Stimulated activated CD8-positive, alpha-beta memory T cell treated with anti-CD3 and anti-CD28 coated beads, Interleukin-7, amount 100 ng/mL, for 24 hours (primary cell): ENCODE results near the gene EXOC4.

Experiments
- DNase-seq: peaks from one replicate; pipeline ENCODE4 v3.0.0-alpha.2; 2020; ENCODE audit warnings: low read depth

EXOC4 gene

GRCh38 chr7:133365917-133366316 lies 113.0 kb downstream of the EXOC4 start:
- DNase-seq, result no peak

GRCh38 chr7:133367561-133367960 lies 114.7 kb downstream of the EXOC4 start:
- no peak for DNase-seq

- DNase-seq, result no peak
Observed at GRCh38 chr7:133369130-133369529, 116.3 kb downstream of the EXOC4 start.

GRCh38 chr7:133371616-133372015 lies 118.7 kb downstream of the EXOC4 start:
- DNase-seq, result no peak

- DNase-seq, result no peak
Observed at GRCh38 chr7:133372337-133372736, 119.5 kb downstream of the EXOC4 start.

- no peak for DNase-seq
Observed at GRCh38 chr7:133376514-133376913, 123.6 kb downstream of the EXOC4 start.

GRCh38 chr7:133381965-133382364 lies 129.1 kb downstream of the EXOC4 start:
- no peak for DNase-seq

- DNase-seq, result no peak
Observed at GRCh38 chr7:133382775-133383559, 130.1 kb downstream of the EXOC4 start.

- DNase-seq, result no peak
Observed at GRCh38 chr7:133386205-133386604, 133.3 kb downstream of the EXOC4 start.

- DNase-seq, result no peak
Observed at GRCh38 chr7:133389727-133390126, 136.8 kb downstream of the EXOC4 start.

- DNase-seq, result no peak
Observed at GRCh38 chr7:133391206-133391605, 138.3 kb downstream of the EXOC4 start.

- no peak for DNase-seq
Observed at GRCh38 chr7:133394369-133394768, 141.5 kb downstream of the EXOC4 start.

GRCh38 chr7:133395551-133395950 lies 142.7 kb downstream of the EXOC4 start:
- no peak for DNase-seq

- no peak for DNase-seq
Observed at GRCh38 chr7:133398506-133398905, 145.6 kb downstream of the EXOC4 start.

GRCh38 chr7:133401225-133401624 lies 148.3 kb downstream of the EXOC4 start:
- no peak for DNase-seq

- no peak for DNase-seq
Observed at GRCh38 chr7:133408212-133408611, 155.3 kb downstream of the EXOC4 start.

GRCh38 chr7:133409421-133409820 lies 156.5 kb downstream of the EXOC4 start:
- no peak for DNase-seq

GRCh38 chr7:133409966-133410365 lies 157.1 kb downstream of the EXOC4 start:
- DNase-seq, result no peak

- DNase-seq, result no peak
Observed at GRCh38 chr7:133411395-133411794, 158.5 kb downstream of the EXOC4 start.

GRCh38 chr7:133412942-133413341 lies 160.1 kb downstream of the EXOC4 start:
- no peak for DNase-seq

GRCh38 chr7:133419041-133419440 lies 166.2 kb downstream of the EXOC4 start:
- no peak for DNase-seq

GRCh38 chr7:133423618-133424017 lies 170.7 kb downstream of the EXOC4 start:
- no peak for DNase-seq

- no peak for DNase-seq
Observed at GRCh38 chr7:133428326-133428725, 175.4 kb downstream of the EXOC4 start.

- no peak for DNase-seq
Observed at GRCh38 chr7:133428876-133429275, 176.0 kb downstream of the EXOC4 start.
